Lower lobe of right lung (tissue), 2 donors: ENCODE measurements around the gene VEGFC. TPM values are rescaled to one million over a fixed set of nuclear protein-coding genes. Genes with fewer than 3 reads are reported as not detected.

Experiments
- ATAC-seq, 2 donors: fragments of 200-7000 bp; cut with Tn5 transposase; one replicate each; pipeline ENCODE4 v1.9.1; 2020 to 2022; ENCODE audit warnings: mild to moderate bottlenecking in 2 of 2, moderate library complexity in 2 of 2
- DNase-seq: peaks from one replicate; pipeline ENCODE4 v3.0.0-alpha.2; 2020
- H3K27ac ChIP-seq: fragments of 200-600 bp; one replicate; pipeline ENCODE4 v1.8.0; 2022
- H3K27me3 ChIP-seq: fragments of 200-600 bp; one replicate; pipeline ENCODE4 v1.8.0; 2022; ENCODE audit warnings: low read depth
- H3K36me3 ChIP-seq: fragments of 200-600 bp; one replicate; pipeline ENCODE4 v1.8.0; 2022; ENCODE audit warnings: mild to moderate bottlenecking
- H3K4me1 ChIP-seq: fragments of 200-600 bp; one replicate; pipeline ENCODE4 v1.8.0; 2022
- H3K4me3 ChIP-seq: fragments of 200-600 bp; one replicate; pipeline ENCODE4 v1.8.0; 2022; ENCODE audit warnings: mild to moderate bottlenecking
- H3K9me3 ChIP-seq: fragments of 200-600 bp; one replicate; pipeline ENCODE4 v1.8.0; 2022
- CTCF ChIP-seq: fragments of 200-600 bp; IDR thresholded peaks from one replicate; pipeline ENCODE4 v1.8.0; 2022; ENCODE audit warnings: antibody characterized with exemption, mild to moderate bottlenecking
- intact Hi-C: fragments of 100-400 bp; cut with DNase I; formaldehyde crosslinking; loops from one replicate; pipeline ENCODE4 v1.11.0; 2022
- long read RNA-seq: library from polyadenylated mRNA; unstranded; transcript quantifications from one replicate; pipeline ENCODE4 v2.0.0, GENCODE V29; 2021
- total RNA-seq: library from RNA; stranded (reverse); fragmentation: NEBNext Ultra II Directional; extraction: Animal tissue kit (Norgen Biotek cat#: 25700); gene quantifications from one replicate; pipeline ENCODE4 v1.2.1, GENCODE V29; 2021
- donor health status: DM: no; HTN: yes; CAD: no; lungs with severe emphysema.

VEGFC gene
- total RNA-seq = 16.1 TPM
- long read RNA-seq, transcript VEGFC-202 (7 exons, 2,064 nt) = major isoform, 12 of 15 reads
- long read RNA-seq, partial matches to known transcripts = 2 of 15 reads
- long read RNA-seq, other reads (novel, unspliced or antisense) = 1 of 15 reads

GRCh38 chr4:176792326-176793059 is at the start of gene VEGFC:
TSS of gene VEGFC (minus strand) at chr4:176792922. CDS start at chr4:176792311, 611 bp downstream.
- no peaks in the 10 kb centered on the region for H3K36me3 ChIP-seq
- H3K27ac ChIP-seq = peak within 1 kb of the TSS; percentile 79
- peak within 1 kb of the TSS; percentile 72 for H3K4me3 ChIP-seq
- H3K27me3 ChIP-seq = peaks cover 4% of the 10 kb centered on the region
- ATAC-seq (peak; percentile 86 to 92), DNase-seq (peak; percentile 66)
- intact Hi-C loops = no loop called here
- TF ChIP-seq CTCF = no peak
- no peaks in the 10 kb centered on the region for H3K9me3 ChIP-seq
- peaks cover 25% of the 10 kb centered on the region for H3K4me1 ChIP-seq

GRCh38 chr4:176841711-176842112 is 49.0 kb upstream of the VEGFC start:
- H3K27ac ChIP-seq = no peak overlapping the region
- TF ChIP-seq CTCF = no peak
- ATAC-seq (no peak), DNase-seq (no peak)
- no peaks in the 10 kb centered on the region for H3K9me3 ChIP-seq
- no peaks in the 10 kb centered on the region for H3K27me3 ChIP-seq
- intact Hi-C loops = no loop called here
- no peaks in the 10 kb centered on the region for H3K36me3 ChIP-seq
- no peak overlapping the region for H3K4me3 ChIP-seq
- H3K4me1 ChIP-seq = no peaks in the 10 kb centered on the region

GRCh38 chr4:176840166-176840565 is 47.4 kb upstream of the VEGFC start:
- TF ChIP-seq CTCF = no peak
- no peaks in the 10 kb centered on the region for H3K4me1 ChIP-seq
- H3K27ac ChIP-seq = no peak overlapping the region
- H3K36me3 ChIP-seq = no peaks in the 10 kb centered on the region
- intact Hi-C loops = no loop called here
- no peak for DNase-seq
- no peak overlapping the region for H3K4me3 ChIP-seq
- ATAC-seq = no peak
- H3K27me3 ChIP-seq = no peaks in the 10 kb centered on the region
- no peaks in the 10 kb centered on the region for H3K9me3 ChIP-seq

- H3K36me3 ChIP-seq = no peaks in the 10 kb centered on the region
- TF ChIP-seq CTCF = no peak
- no peak overlapping the region for H3K27ac ChIP-seq
- DNase-seq (no peak), ATAC-seq (no peak)
- no peaks in the 10 kb centered on the region for H3K4me1 ChIP-seq
- intact Hi-C loops = no loop called here
- no peak overlapping the region for H3K4me3 ChIP-seq
- no peaks in the 10 kb centered on the region for H3K27me3 ChIP-seq
- no peaks in the 10 kb centered on the region for H3K9me3 ChIP-seq
Measured at GRCh38 chr4:176839656-176840055, 46.9 kb upstream of the VEGFC start.

- no peak for ATAC-seq
- H3K27me3 ChIP-seq = no peaks in the 10 kb centered on the region
- intact Hi-C loops = no loop called here
Measured at GRCh38 chr4:176838601-176839433, 46.1 kb upstream of the VEGFC start.

More at GRCh38 chr4:176838601-176839433, 46.1 kb upstream of the VEGFC start:
- no peak for TF ChIP-seq CTCF
- Histone ChIP-seq H3K27ac (no peak overlapping the region), H3K9me3 (no peaks in the 10 kb centered on the region), H3K4me3 (no peak overlapping the region), H3K36me3 (no peaks in the 10 kb centered on the region), H3K4me1 (no peaks in the 10 kb centered on the region)
- DNase-seq = no peak
